K562 (cell line): ENCODE results near the gene ATF6B. TPM values are rescaled to one million over a fixed set of nuclear protein-coding genes. Genes with fewer than 3 reads are reported as not detected.
A peak's percentile ranks its signal among the peaks of the same experiment; 100 is the strongest.

Source experiments
- BRD9 ChIP-seq: fragments of 450-650 bp; IDR thresholded peaks from 2 replicates; pipeline ENCODE4 v1.6.1; 2018; ENCODE audit warnings: low read depth; ENCODE audit not compliant: partially characterized antibody
- CBX1 ChIP-seq: sonication (generic); IDR thresholded peaks from 2 replicates; pipeline ENCODE4 v1.6.1; 2016; ENCODE audit warnings: antibody characterized with exemption, low read depth, mild to moderate bottlenecking
- CLOCK ChIP-seq: fragments of 250-450 bp; sonication (Bioruptor Pico); IDR thresholded peaks from 2 replicates; pipeline ENCODE4 v1.4.0; 2020; ENCODE audit warnings: mild to moderate bottlenecking, moderate library complexity, borderline replicate concordance
- CREB5 ChIP-seq: fragments of 250-450 bp; sonication (Bioruptor Pico); IDR thresholded peaks from 2 replicates; pipeline ENCODE4 v1.5.0; 2020; ENCODE audit warnings: mild to moderate bottlenecking
- DMBX1 ChIP-seq: fragments of 250-450 bp; sonication (Bioruptor Pico); IDR thresholded peaks from 2 replicates; pipeline ENCODE4 v1.8.0; 2022; ENCODE audit warnings: inconsistent platforms, mild to moderate bottlenecking, moderate library complexity, borderline replicate concordance
- GTF2F1 ChIP-seq: IDR thresholded peaks from 2 replicates; pipeline ENCODE4 v1.6.1; 2011; ENCODE audit warnings: low read depth, low read length, improper control_type of control experiment
- MCM3 ChIP-seq: fragments of 450-650 bp; IDR thresholded peaks from 2 replicates; pipeline ENCODE4 v1.6.1; 2016
- MEF2D ChIP-seq: conservative IDR thresholded peaks from 2 replicates; pipeline ENCODE4 v1.6.1; 2016; ENCODE audit warnings: low read depth, missing genetic modification characterization, missing compliant biosample characterization
- NR1H2 ChIP-seq: sonication (generic); formaldehyde crosslinking; IDR thresholded peaks from 2 replicates; pipeline ENCODE4 v1.4.0; 2020; ENCODE audit warnings: mild to moderate bottlenecking, missing genetic modification reagents
- POLR2B ChIP-seq: fragments of 450-650 bp; IDR thresholded peaks from 2 replicates; pipeline ENCODE4 v1.6.1; 2018; ENCODE audit warnings: low read depth; ENCODE audit not compliant: partially characterized antibody
- RFX5 ChIP-seq: IDR thresholded peaks from 2 replicates; pipeline ENCODE4 v1.6.1; 2011; ENCODE audit warnings: low read depth, mild to moderate bottlenecking, improper control_type of control experiment, low read length
- SAP30 ChIP-seq: fragments of 200-600 bp; sonication (generic); IDR thresholded peaks from 2 replicates; pipeline ENCODE4 v1.6.1; 2012; ENCODE audit warnings: borderline replicate concordance, low read depth, mild to moderate bottlenecking, moderate library complexity, low read length, control low read depth, inconsistent platforms; ENCODE audit not compliant: insufficient read depth, poor library complexity, severe bottlenecking
- TSC22D4 ChIP-seq: fragments of 450-650 bp; IDR thresholded peaks from 2 replicates; pipeline ENCODE4 v1.6.1; 2016; ENCODE audit warnings: missing genetic modification characterization, missing biosample characterization, control low read depth
- ZBED1 ChIP-seq: IDR thresholded peaks from 2 replicates; pipeline ENCODE4 v1.6.1; 2014
- ZC3H8 ChIP-seq: fragments of 450-650 bp; IDR thresholded peaks from 2 replicates; pipeline ENCODE4 v1.6.1; 2017
- ZEB2 ChIP-seq: fragments of 450-650 bp; IDR thresholded peaks from 2 replicates; pipeline ENCODE4 v1.6.1; 2016
- ZNF184 ChIP-seq: sonication (generic); formaldehyde crosslinking; IDR thresholded peaks from 2 replicates; pipeline ENCODE4 v1.5.0; 2020; ENCODE audit warnings: missing genetic modification reagents
- ZNF197 ChIP-seq: fragments of 200-800 bp; sonication (Bioruptor generic); IDR thresholded peaks from 2 replicates; pipeline ENCODE4 v1.6.1; 2016; ENCODE audit warnings: low read depth, missing genetic modification characterization, missing compliant biosample characterization
- ZNF224 ChIP-seq: sonication (generic); formaldehyde crosslinking; IDR thresholded peaks from 2 replicates; pipeline ENCODE4 v1.8.0; 2022; ENCODE audit warnings: mild to moderate bottlenecking, missing genetic modification reagents
- ZNF253 ChIP-seq: fragments of 250-450 bp; sonication (Bioruptor Pico); conservative IDR thresholded peaks from 2 replicates; pipeline ENCODE4 v1.6.1; 2021; ENCODE audit warnings: mild to moderate bottlenecking
- ZNF507 ChIP-seq: conservative IDR thresholded peaks from 2 replicates; pipeline ENCODE4 v1.6.1; 2017; ENCODE audit warnings: missing genetic modification characterization, missing compliant biosample characterization
- ZNF644 ChIP-seq: fragments of 200-800 bp; sonication (Bioruptor generic); IDR thresholded peaks from 2 replicates; pipeline ENCODE4 v1.6.1; 2016; ENCODE audit warnings: low read depth, missing genetic modification characterization, missing compliant biosample characterization
- polyA plus RNA-seq, 8 experiments: library from polyadenylated mRNA; depleted of rRNA in 4 of 8; stranded (reverse) in 5 of 8; unstranded in 3 of 8; fragments of >200 nt; fragmentation: Nextera tagmentation in 2 of 8; fragmentation: Illumina TruSeq in 1 of 8; extraction: Ambion mirVana in 2 of 8; extraction: Trizol in 1 of 8; gene quantifications; 2 replicates each; pipeline versions ENCODE4 v1.2.1 to v1.2.3, GENCODE V29; 2011 to 2014; ENCODE audit warnings: inconsistent platforms in 1 of 8, missing spikeins in 1 of 8
- total RNA-seq, 7 experiments: library from RNA; depleted of rRNA in 6 of 7; stranded (reverse); fragments of >200 nt in 6 of 7; fragmentation: Illumina TruSeq in 2 of 7; extraction: Trizol in 2 of 7; gene quantifications; 2 replicates each; pipeline versions ENCODE4 v1.2.1 to v1.2.3, GENCODE V29; 2011 to 2021; ENCODE audit warnings: low replicate concordance in 1 of 7
- TF ChIP-seq, protein P1 (sequence below): fragments of 450-650 bp; IDR thresholded peaks from 2 replicates; pipeline ENCODE4 v1.6.1; 2018; ENCODE audit not compliant: partially characterized antibody

The ATF6B gene
- total and polyA plus RNA-seq, 9 of the 15 experiments (the other 6 are each of a cell fraction or from before 2014, with no cell fraction given), result 20.7 to 131 (median 31.7) TPM

- TF ChIP-seq ZNF224 (CRISPR knock-in tag), result no peak
- TF ChIP-seq DMBX1 (CRISPR knock-in tag), result no peak; the same call in 1 of the 2 replicates
- 0 out of 2 replicates have a peak, but pooled peaks have one; percentile 67 for TF ChIP-seq ZNF644 (tag)
- no peak for TF ChIP-seq ZBED1
- no peak for TF ChIP-seq GTF2F1
- TF ChIP-seq, protein P1, sequence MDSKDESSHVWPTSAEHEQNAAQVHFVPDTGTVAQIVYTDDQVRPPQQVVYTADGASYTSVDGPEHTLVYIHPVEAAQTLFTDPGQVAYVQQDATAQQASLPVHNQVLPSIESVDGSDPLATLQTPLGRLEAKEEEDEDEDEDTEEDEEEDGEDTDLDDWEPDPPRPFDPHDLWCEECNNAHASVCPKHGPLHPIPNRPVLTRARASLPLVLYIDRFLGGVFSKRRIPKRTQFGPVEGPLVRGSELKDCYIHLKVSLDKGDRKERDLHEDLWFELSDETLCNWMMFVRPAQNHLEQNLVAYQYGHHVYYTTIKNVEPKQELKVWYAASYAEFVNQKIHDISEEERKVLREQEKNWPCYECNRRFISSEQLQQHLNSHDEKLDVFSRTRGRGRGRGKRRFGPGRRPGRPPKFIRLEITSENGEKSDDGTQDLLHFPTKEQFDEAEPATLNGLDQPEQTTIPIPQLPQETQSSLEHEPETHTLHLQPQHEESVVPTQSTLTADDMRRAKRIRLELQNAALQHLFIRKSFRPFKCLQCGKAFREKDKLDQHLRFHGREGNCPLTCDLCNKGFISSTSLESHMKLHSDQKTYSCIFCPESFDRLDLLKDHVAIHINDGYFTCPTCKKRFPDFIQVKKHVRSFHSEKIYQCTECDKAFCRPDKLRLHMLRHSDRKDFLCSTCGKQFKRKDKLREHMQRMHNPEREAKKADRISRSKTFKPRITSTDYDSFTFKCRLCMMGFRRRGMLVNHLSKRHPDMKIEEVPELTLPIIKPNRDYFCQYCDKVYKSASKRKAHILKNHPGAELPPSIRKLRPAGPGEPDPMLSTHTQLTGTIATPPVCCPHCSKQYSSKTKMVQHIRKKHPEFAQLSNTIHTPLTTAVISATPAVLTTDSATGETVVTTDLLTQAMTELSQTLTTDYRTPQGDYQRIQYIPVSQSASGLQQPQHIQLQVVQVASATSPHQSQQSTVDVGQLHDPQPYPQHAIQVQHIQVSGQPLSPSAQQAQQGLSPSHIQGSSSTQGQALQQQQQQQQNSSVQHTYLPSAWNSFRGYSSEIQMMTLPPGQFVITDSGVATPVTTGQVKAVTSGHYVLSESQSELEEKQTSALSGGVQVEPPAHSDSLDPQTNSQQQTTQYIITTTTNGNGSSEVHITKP, result no peak
- no peak for TF ChIP-seq CREB5
- TF ChIP-seq ZNF253 (CRISPR knock-in tag), result no peak
- no peak for TF ChIP-seq TSC22D4 (tag)
- no peak for TF ChIP-seq CBX1
- TF ChIP-seq BRD9, result no peak
- no peak for TF ChIP-seq MCM3
- TF ChIP-seq ZNF197, result no peak
- no peak for TF ChIP-seq CLOCK
- TF ChIP-seq ZC3H8, result no peak
- TF ChIP-seq ZNF184 (CRISPR knock-in tag), result no peak
- TF ChIP-seq ZEB2, result no peak
- no peak for TF ChIP-seq RFX5
- TF ChIP-seq ZNF507 (tag), result no peak
- no peak for TF ChIP-seq POLR2B
- no peak for TF ChIP-seq SAP30
- no peak for TF ChIP-seq NR1H2 (CRISPR knock-in tag)
- no peak for TF ChIP-seq MEF2D (tag)
Observed at GRCh38 chr6:32152769-32153563, 24.9 kb upstream of the ATF6B start (continued).
